Measurements from ENCODE around the gene MAFG. TPM values are rescaled to one million over a fixed set of nuclear protein-coding genes. Genes with fewer than 3 reads are reported as not detected.

The MAFG gene
- total and polyA plus RNA-seq, 2 of the 13 experiments (the other 11 are each of a cell fraction or from before 2014, with no cell fraction given) = 14.5 to 20.0 TPM

DNA sequence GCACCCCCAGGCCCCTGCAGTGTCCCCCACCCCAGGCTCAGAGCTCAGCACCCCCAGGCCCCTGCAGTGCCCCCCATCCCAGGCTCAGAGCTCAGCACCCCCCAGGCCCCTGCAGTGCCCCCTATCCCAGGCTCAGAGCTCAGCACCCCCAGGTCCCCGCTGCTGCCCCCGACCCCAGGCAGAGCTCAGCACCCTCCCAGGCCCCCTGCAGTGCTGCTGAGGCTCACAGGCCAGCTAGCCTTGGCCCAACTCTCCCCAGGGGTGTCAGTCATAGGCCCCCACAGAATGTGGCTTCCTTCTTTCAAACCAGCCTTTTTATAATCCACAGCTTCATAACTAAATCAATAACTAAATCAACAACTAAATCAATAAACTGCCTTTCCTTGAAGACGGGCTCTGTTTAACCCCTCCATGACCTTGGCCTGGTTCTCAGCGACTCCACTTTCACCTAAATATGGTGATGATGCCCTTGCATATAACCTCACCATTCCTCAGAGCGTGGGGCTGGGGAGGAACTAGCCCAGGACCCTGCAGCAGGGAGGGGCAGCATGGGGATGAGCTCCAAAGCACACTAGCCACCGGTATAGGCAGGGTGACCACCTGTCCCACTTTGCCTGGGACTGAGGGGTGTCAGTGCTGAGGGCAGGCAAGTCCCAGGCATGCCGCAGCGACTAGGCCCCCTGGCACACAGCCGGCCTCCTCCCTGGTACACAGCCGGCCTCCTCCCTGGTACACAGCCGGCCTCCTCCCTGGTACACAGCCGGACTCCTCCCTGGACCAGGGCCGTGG lies 28.4 kb upstream of the MAFG start (continued):
- TF ChIP-seq, protein P1, sequence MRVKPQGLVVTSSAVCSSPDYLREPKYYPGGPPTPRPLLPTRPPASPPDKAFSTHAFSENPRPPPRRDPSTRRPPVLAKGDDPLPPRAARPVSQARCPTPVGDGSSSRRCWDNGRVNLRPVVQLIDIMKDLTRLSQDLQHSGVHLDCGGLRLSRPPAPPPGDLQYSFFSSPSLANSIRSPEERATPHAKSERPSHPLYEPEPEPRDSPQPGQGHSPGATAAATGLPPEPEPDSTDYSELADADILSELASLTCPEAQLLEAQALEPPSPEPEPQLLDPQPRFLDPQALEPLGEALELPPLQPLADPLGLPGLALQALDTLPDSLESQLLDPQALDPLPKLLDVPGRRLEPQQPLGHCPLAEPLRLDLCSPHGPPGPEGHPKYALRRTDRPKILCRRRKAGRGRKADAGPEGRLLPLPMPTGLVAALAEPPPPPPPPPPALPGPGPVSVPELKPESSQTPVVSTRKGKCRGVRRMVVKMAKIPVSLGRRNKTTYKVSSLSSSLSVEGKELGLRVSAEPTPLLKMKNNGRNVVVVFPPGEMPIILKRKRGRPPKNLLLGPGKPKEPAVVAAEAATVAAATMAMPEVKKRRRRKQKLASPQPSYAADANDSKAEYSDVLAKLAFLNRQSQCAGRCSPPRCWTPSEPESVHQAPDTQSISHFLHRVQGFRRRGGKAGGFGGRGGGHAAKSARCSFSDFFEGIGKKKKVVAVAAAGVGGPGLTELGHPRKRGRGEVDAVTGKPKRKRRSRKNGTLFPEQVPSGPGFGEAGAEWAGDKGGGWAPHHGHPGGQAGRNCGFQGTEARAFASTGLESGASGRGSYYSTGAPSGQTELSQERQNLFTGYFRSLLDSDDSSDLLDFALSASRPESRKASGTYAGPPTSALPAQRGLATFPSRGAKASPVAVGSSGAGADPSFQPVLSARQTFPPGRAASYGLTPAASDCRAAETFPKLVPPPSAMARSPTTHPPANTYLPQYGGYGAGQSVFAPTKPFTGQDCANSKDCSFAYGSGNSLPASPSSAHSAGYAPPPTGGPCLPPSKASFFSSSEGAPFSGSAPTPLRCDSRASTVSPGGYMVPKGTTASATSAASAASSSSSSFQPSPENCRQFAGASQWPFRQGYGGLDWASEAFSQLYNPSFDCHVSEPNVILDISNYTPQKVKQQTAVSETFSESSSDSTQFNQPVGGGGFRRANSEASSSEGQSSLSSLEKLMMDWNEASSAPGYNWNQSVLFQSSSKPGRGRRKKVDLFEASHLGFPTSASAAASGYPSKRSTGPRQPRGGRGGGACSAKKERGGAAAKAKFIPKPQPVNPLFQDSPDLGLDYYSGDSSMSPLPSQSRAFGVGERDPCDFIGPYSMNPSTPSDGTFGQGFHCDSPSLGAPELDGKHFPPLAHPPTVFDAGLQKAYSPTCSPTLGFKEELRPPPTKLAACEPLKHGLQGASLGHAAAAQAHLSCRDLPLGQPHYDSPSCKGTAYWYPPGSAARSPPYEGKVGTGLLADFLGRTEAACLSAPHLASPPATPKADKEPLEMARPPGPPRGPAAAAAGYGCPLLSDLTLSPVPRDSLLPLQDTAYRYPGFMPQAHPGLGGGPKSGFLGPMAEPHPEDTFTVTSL (CRISPR knock-in tag; IDR thresholded peaks at IDR 0.05; ENCODE audit: borderline replicate concordance) = no peak
- TF ChIP-seq GABPB1 (CRISPR knock-in tag; IDR thresholded peaks at IDR 0.05) (0 out of 2 replicates have a peak, but pooled peaks have one; percentile 16), ATAD3A (CRISPR knock-in tag; IDR thresholded peaks at IDR 0.05) (no peak), AKAP8 (CRISPR knock-in tag; IDR thresholded peaks at IDR 0.05) (peak; percentile 21; the same call in 1 of the 2 replicates), NFIB (CRISPR knock-in tag; IDR thresholded peaks at IDR 0.05; ENCODE audit: borderline replicate concordance) (0 out of 2 replicates have a peak, but pooled peaks have one; percentile 73), LBX2 (CRISPR knock-in tag; IDR thresholded peaks at IDR 0.05; ENCODE audit: borderline replicate concordance) (peak; percentile 43; the same call in 1 of the 2 replicates), ZNF224 (CRISPR knock-in tag; IDR thresholded peaks at IDR 0.05) (no peak), ZNF770 (CRISPR knock-in tag; IDR thresholded peaks at IDR 0.05) (peak; percentile 30; the same call in 1 of the 2 replicates), MXI1 (IDR thresholded peaks at IDR 0.05; ENCODE audit: borderline replicate concordance, low read depth, low read length) (no peak), ZNF263 (CRISPR knock-in tag; IDR thresholded peaks at IDR 0.05) (0 out of 2 replicates have a peak, but pooled peaks have one; percentile 30)
- TF ChIP-seq, protein P2, sequence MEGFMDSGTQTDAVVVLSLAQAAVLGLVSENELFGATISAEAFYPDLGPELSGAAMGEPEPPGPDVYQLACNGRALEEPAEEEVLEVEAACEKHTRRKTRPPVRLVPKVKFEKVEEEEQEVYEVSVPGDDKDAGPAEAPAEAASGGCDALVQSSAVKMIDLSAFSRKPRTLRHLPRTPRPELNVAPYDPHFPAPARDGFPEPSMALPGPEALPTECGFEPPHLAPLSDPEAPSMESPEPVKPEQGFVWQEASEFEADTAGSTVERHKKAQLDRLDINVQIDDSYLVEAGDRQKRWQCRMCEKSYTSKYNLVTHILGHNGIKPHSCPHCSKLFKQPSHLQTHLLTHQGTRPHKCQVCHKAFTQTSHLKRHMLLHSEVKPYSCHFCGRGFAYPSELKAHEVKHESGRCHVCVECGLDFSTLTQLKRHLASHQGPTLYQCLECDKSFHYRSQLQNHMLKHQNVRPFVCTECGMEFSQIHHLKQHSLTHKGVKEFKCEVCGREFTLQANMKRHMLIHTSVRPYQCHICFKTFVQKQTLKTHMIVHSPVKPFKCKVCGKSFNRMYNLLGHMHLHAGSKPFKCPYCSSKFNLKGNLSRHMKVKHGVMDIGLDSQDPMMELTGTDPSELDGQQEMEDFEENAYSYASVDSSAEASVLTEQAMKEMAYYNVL (CRISPR knock-in tag; IDR thresholded peaks at IDR 0.05; ENCODE audit: borderline replicate concordance) = no peak

Data from HepG2 (cell line).